ENCODE measurements around the gene TSPAN11.

Gene TSPAN11

GRCh38 chr12:30930238-30930637, 3.7 kb downstream of the TSPAN11 start:
- H3K27ac ChIP-seq = no peak overlapping the region
- TF ChIP-seq, protein P1, sequence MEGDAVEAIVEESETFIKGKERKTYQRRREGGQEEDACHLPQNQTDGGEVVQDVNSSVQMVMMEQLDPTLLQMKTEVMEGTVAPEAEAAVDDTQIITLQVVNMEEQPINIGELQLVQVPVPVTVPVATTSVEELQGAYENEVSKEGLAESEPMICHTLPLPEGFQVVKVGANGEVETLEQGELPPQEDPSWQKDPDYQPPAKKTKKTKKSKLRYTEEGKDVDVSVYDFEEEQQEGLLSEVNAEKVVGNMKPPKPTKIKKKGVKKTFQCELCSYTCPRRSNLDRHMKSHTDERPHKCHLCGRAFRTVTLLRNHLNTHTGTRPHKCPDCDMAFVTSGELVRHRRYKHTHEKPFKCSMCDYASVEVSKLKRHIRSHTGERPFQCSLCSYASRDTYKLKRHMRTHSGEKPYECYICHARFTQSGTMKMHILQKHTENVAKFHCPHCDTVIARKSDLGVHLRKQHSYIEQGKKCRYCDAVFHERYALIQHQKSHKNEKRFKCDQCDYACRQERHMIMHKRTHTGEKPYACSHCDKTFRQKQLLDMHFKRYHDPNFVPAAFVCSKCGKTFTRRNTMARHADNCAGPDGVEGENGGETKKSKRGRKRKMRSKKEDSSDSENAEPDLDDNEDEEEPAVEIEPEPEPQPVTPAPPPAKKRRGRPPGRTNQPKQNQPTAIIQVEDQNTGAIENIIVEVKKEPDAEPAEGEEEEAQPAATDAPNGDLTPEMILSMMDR (IDR thresholded peaks at IDR 0.05) = no peak
- no peak for TF ChIP-seq ZFX (IDR thresholded peaks at IDR 0.05; ENCODE audit: borderline replicate concordance)

- TF ChIP-seq, protein P1 (IDR thresholded peaks at IDR 0.05) = no peak
- TF ChIP-seq ZFX (IDR thresholded peaks at IDR 0.05; ENCODE audit: borderline replicate concordance) = no peak
- H3K27ac ChIP-seq = no peak overlapping the region
These were observed 4.1 kb downstream of the TSPAN11 start for GRCh38 chr12:30930641-30931040.

DNA sequence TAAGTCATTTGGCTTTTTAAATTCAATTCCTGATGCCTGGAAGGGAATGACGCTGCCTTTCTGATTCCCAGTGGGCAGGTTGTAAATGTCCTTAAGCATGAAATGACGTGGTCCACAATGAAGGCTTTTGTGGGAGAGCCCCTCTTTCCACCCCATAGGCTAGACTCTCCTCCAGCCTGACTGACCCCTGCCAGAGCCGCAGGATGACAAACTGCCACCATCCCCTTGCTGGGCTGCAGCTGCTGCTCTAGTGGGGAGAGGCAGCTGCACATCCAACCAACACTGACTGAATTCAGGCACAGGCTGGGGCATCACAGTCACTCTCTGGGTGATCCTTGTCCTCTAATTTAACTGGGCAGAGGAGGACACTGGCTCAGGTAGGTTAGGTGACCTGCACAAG, 6.3 kb downstream of the TSPAN11 start:
- no peak overlapping the region for H3K27ac ChIP-seq
- TF ChIP-seq ZFX (IDR thresholded peaks at IDR 0.05; ENCODE audit: borderline replicate concordance) = no peak
- TF ChIP-seq, protein P1 (IDR thresholded peaks at IDR 0.05) = no peak

GRCh38 chr12:30934811-30935210, 8.3 kb downstream of the TSPAN11 start:
- H3K27ac ChIP-seq = no peak overlapping the region
- TF ChIP-seq, protein P1 (IDR thresholded peaks at IDR 0.05) = no peak
- TF ChIP-seq ZFX (IDR thresholded peaks at IDR 0.05; ENCODE audit: borderline replicate concordance) = no peak

DNA sequence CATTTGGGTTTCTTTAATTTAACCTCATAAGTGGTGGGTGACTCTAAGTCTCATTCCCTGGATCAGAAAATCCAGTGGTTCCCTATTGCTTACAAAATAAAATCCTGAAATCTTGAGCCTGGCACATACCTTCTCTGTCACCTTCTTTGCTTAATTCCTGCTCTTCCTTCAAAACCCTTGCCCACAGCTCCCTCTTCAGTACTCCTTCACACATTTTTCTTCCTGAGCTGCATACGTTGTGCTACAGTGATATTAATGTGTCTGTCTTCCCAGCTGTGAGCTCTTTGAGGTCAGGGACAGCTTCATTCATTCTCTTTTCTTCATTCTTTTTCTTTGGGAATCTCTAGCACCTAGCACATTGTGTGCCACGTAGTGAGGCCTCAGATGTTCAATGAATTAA, 9.5 kb downstream of the TSPAN11 start:
- no peak for TF ChIP-seq ZFX (IDR thresholded peaks at IDR 0.05; ENCODE audit: borderline replicate concordance)
- TF ChIP-seq, protein P1 (IDR thresholded peaks at IDR 0.05) = no peak
- H3K27ac ChIP-seq = no peak overlapping the region

DNA sequence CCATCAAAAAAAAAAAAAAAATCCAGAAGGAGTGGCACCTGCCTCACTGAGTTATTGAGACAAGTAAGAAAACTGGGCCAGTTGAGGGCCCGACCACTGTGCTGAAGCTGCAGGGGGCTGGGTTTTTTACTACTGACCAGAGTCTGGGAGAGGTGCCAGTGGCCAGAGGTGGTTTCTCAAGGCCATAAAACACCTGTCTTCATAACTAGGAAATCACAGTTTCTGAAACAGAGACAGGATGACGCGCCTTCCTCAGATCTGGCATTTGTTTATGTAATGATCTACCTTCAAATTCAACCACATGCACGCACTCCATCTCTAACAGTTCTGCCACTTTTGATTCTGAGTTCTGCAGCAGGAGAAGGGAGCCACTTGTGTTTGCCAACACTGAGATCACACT, 12.7 kb downstream of the TSPAN11 start:
- H3K27ac ChIP-seq = no peak overlapping the region
- TF ChIP-seq, protein P1 (IDR thresholded peaks at IDR 0.05) = no peak
- TF ChIP-seq ZFX (IDR thresholded peaks at IDR 0.05; ENCODE audit: borderline replicate concordance) = no peak

DNA sequence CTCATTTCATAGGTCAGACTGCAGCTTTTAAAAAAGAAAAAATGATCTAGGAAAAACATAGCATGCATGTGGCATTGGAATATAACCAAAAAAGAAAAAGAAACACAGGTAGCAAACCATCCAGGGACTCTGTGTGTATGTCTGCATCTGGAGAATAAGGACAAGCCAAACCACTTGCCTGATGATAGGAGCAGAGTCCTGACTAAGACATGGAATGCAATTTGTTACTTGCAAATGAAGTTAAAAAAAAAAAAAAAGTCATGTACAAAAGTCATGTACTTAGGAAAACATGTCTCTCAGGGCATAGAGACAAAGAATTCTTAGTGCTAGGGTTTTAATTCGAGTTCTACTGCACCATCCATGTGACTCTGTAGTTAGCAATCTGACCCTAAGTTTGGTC, 15.9 kb downstream of the TSPAN11 start:
- no peak overlapping the region for H3K27ac ChIP-seq
- TF ChIP-seq, protein P1 (IDR thresholded peaks at IDR 0.05) = no peak
- no peak for TF ChIP-seq ZFX (IDR thresholded peaks at IDR 0.05; ENCODE audit: borderline replicate concordance)

Measured in 22Rv1 (cell line).